ENCODE measurements around the gene SHOC2. TPM values are rescaled to one million over a fixed set of nuclear protein-coding genes. Genes with fewer than 3 reads are reported as not detected.

Gene SHOC2
- total and polyA plus RNA-seq, 9 of the 15 experiments (the other 6 are each of a cell fraction or from before 2014, with no cell fraction given) = 9.2 to 17.5 (median 14.9) TPM

- TF ChIP-seq GTF3C2 (IDR thresholded peaks at IDR 0.05; ENCODE audit: borderline replicate concordance, extremely low read depth, insufficient read length) (no peak), CCAR2 (IDR thresholded peaks at IDR 0.05; ENCODE audit: low read depth, low read length) (no peak)
Observed at GRCh38 chr10:110927461-110927860, 8.1 kb downstream of the SHOC2 start (continued).

GRCh38 chr10:110931769-110932381 lies 12.5 kb downstream of the SHOC2 start:
- no peak for FAIRE-seq
- Histone ChIP-seq H3K4me2 (ENCODE audit: insufficient read depth, low read length) (no peak overlapping the region), H3K4me1 (replicated peaks in 1 of 2; ENCODE audit: control insufficient read depth in 2 of 2, insufficient read depth in 2 of 2, low read length in 2 of 2) (no peaks in the 10 kb centered on the region; a peak in 1 of 5 replicates), H4K20me1 (replicated peaks; ENCODE audit: control insufficient read depth, insufficient read depth, low read length) (0 out of 2 replicates have a peak, but pooled peaks cover 4% of the 10 kb centered on the region), H3K9me1 (ENCODE audit: control insufficient read depth, insufficient read depth, low read length) (no peaks in the 10 kb centered on the region), H3K79me2 (ENCODE audit: control insufficient read depth, insufficient read depth, low read length) (peaks cover 79% of the 10 kb centered on the region), H3K27me3 (ENCODE audit: control insufficient read depth in 2 of 2, insufficient read depth in 2 of 2, low read length in 2 of 2) (no peaks in the 10 kb centered on the region), H3K9me3 (replicated peaks; ENCODE audit: control insufficient read depth, insufficient read depth, low read depth, low read length) (no peaks in the 10 kb centered on the region), H3K4me3 (no peak overlapping the region), H3K9ac (ENCODE audit: insufficient read depth in 1 of 2, low read depth in 2 of 2, low read length in 2 of 2) (no peak overlapping the region), H3K36me3 (ENCODE audit: control insufficient read depth, insufficient read depth, low read length) (no peaks in the 10 kb centered on the region), H2AFZ (ENCODE audit: low read depth, low read length) (no peak overlapping the region), H3K27ac (ENCODE audit: extremely low read depth, low read depth, low read length) (no peak overlapping the region)
- POLR2A ChIA-PET = no interaction called here
- BruUV-seq (replicated peaks) = no TSS peak
- no peak; the same call in 2 of the 3 replicates for ATAC-seq
- WGBS (ENCODE audit: insufficient coverage, low coverage, missing lambda C conversion rate) = 32% methylated on average over 1 of the region's 1 CpG
- intact Hi-C loops (cut with micrococcal nuclease) (no loop called here), in situ Hi-C loops (cut with MboI) (no loop called here)
- CTCF ChIA-PET (ENCODE audit: low intra/inter-chr PET ratio) = no interaction called here
- DNase-seq (ENCODE audit: extremely low read depth in 1 of 4, low spot score in 3 of 4) = no peak
- TF ChIP-seq HNRNPH1 (optimal IDR thresholded peaks at IDR 0.05; ENCODE audit: low read depth, low read length) = no peak
- no peak for TF ChIP-seq MNT (conservative IDR thresholded peaks at IDR 0.05)
- TF ChIP-seq ZNF707 (CRISPR knock-in tag; conservative IDR thresholded peaks at IDR 0.05) = no peak
- no peak for TF ChIP-seq PTTG1 (tag; IDR thresholded peaks at IDR 0.05; ENCODE audit: low read depth)
- TF ChIP-seq ATF1 (CRISPR knock-in tag; IDR thresholded peaks at IDR 0.05) = no peak
- TF ChIP-seq ATF1 (tag; IDR thresholded peaks at IDR 0.05) = no peak
- no peak for TF ChIP-seq ZNF695 (CRISPR knock-in tag; IDR thresholded peaks at IDR 0.05)
- TF ChIP-seq ZNF79 (CRISPR knock-in tag; IDR thresholded peaks at IDR 0.05; ENCODE audit: low read depth) = no peak
- no peak for TF ChIP-seq THAP7 (CRISPR knock-in tag; IDR thresholded peaks at IDR 0.05)
- no peak for TF ChIP-seq ZNF75A (CRISPR knock-in tag; IDR thresholded peaks at IDR 0.05)
- TF ChIP-seq TCF15 (CRISPR knock-in tag; IDR thresholded peaks at IDR 0.05) = no peak
- no peak for TF ChIP-seq NFIX (CRISPR knock-in tag; IDR thresholded peaks at IDR 0.05; ENCODE audit: low read depth)
- no peak for TF ChIP-seq SMAD4 (CRISPR knock-in tag; conservative IDR thresholded peaks at IDR 0.05)
- no peak for TF ChIP-seq LEF1 (IDR thresholded peaks at IDR 0.05)
- TF ChIP-seq KLF6 (CRISPR knock-in tag; IDR thresholded peaks at IDR 0.05; ENCODE audit: borderline replicate concordance) = no peak

Data from K562 (cell line).